Mammary epithelial cell (primary cell): Measurements from ENCODE around the gene CTSW.
"Not testable (repeated sequence)": the region's sequence is repeated elsewhere in the genome, so short reads cannot be mapped to it uniquely, and the experiment has no call there.

Experiments used
- CTCF ChIP-seq, 2 donors: IDR thresholded peaks in 1 of 2; conservative IDR thresholded peaks in 1 of 2; 2 replicates each; pipeline ENCODE4 v1.5.1; 2011 to 2012; ENCODE audit warnings: inconsistent platforms in 2 of 2, low read length in 2 of 2, mild to moderate bottlenecking in 2 of 2, control low read depth in 1 of 2, low read depth in 1 of 2; ENCODE audit not compliant: insufficient read depth in 1 of 2; ENCODE audit errors: extremely low read depth in 1 of 2
- EZH2 ChIP-seq: IDR thresholded peaks from 2 replicates; pipeline ENCODE4 v1.6.1; 2012; ENCODE audit warnings: low read length, inconsistent platforms, borderline replicate concordance

DNA sequence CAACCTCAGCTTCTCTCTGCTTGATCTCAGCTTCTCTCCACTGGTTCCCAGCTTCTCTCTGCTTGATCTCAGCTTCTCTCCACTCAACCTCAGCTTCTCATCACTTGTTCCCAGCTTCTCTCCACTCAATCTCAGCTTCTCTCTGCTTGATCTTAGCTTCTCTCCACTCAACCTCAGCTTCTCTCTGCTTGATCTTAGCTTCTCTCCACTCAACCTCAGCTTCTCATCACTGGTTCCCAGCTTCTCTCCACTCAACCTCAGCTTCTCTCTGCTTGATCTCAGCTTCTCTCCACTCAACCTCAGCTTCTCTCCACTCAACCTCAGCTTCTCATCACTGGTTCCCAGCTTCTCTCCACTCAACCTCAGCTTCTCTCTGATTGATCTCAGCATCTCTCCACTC, 47.4 kb upstream of the CTSW start:
- not testable (repeated sequence) for TF ChIP-seq CTCF (conservative IDR thresholded peaks at IDR 0.05 in 1 of 2, IDR thresholded peaks at IDR 0.05 in 1 of 2; ENCODE audit: extremely low read depth in 1 of 2, insufficient read depth in 1 of 2, low read depth in 1 of 2, low read length in 2 of 2); EZH2
